ENCODE results near the gene CERK. TPM values are rescaled to one million over a fixed set of nuclear protein-coding genes. Genes with fewer than 3 reads are reported as not detected.

The CERK gene
- total and polyA plus RNA-seq, 9 of the 15 experiments (the other 6 are each of a cell fraction or from before 2014, with no cell fraction given): 1.1 to 14.9 (median 8.7) TPM

- H2AFZ ChIP-seq (ENCODE audit: low read depth, low read length): no peak overlapping the region
- 83% methylated on average over 3 of the region's 3 CpGs for WGBS (ENCODE audit: insufficient coverage, low coverage, missing lambda C conversion rate)
- BruUV-seq (replicated peaks): no TSS peak
- 0 out of 3 replicates have a peak, but pooled peaks cover 2% of the 10 kb centered on the region for H3K36me3 ChIP-seq (ENCODE audit: control insufficient read depth, insufficient read depth, low read length)
- H3K27ac ChIP-seq (ENCODE audit: extremely low read depth, low read depth, low read length): no peak overlapping the region
- H3K27me3 ChIP-seq (ENCODE audit: control insufficient read depth in 2 of 2, insufficient read depth in 2 of 2, low read length in 2 of 2): no peaks in the 10 kb centered on the region
- no peaks in the 10 kb centered on the region for H3K9me1 ChIP-seq (ENCODE audit: control insufficient read depth, insufficient read depth, low read length)
- no peak for FAIRE-seq
- no peaks in the 10 kb centered on the region for H3K9me3 ChIP-seq (replicated peaks; ENCODE audit: control insufficient read depth, insufficient read depth, low read depth, low read length)
- no peaks in the 10 kb centered on the region for H4K20me1 ChIP-seq (replicated peaks; ENCODE audit: control insufficient read depth, insufficient read depth, low read length)
- ChIA-PET CTCF (ENCODE audit: low intra/inter-chr PET ratio) (no interaction called here), POLR2A (interaction anchor here (0.7 kb wide), 1 partner anchor 16 kb away, joined by 3 read pairs; no protein-coding TSS in a partner anchor)
- H3K79me2 ChIP-seq (ENCODE audit: control insufficient read depth, insufficient read depth, low read length): no peaks in the 10 kb centered on the region
- intact Hi-C loops (cut with micrococcal nuclease): no loop called here
- no peak overlapping the region for H3K9ac ChIP-seq (ENCODE audit: insufficient read depth in 1 of 2, low read depth in 2 of 2, low read length in 2 of 2)
- ATAC-seq: no peak
- H3K4me3 ChIP-seq: no peak overlapping the region
- TF ChIP-seq BCOR (IDR thresholded peaks at IDR 0.05) (no peak), ZNF699 (CRISPR knock-in tag; IDR thresholded peaks at IDR 0.05; ENCODE audit: insufficient replicate concordance) (no peak), ZNF354B (CRISPR knock-in tag; IDR thresholded peaks at IDR 0.05) (no peak), BRD9 (IDR thresholded peaks at IDR 0.05; ENCODE audit: low read depth, partially characterized antibody) (no peak), ELF1 (tag; IDR thresholded peaks at IDR 0.05) (no peak), PKNOX1 (IDR thresholded peaks at IDR 0.05) (0 out of 2 replicates have a peak, but pooled peaks have one; percentile 15), DIDO1 (tag; IDR thresholded peaks at IDR 0.05; ENCODE audit: low read depth) (no peak)
- no peak overlapping the region for H3K4me2 ChIP-seq (ENCODE audit: insufficient read depth, low read length)
- peaks cover 0 to 21% of the 10 kb centered on the region in 2 experiments; a peak in 2 of 5 replicates for H3K4me1 ChIP-seq (replicated peaks in 1 of 2; ENCODE audit: control insufficient read depth in 2 of 2, insufficient read depth in 2 of 2, low read length in 2 of 2)
- in situ Hi-C loops (cut with MboI): no loop called here
- no peak for DNase-seq (ENCODE audit: extremely low read depth in 1 of 4, low spot score in 3 of 4)
Measured at GRCh38 chr22:46726986-46727317, 11.1 kb downstream of the CERK start.
